HCT116 (cell line): ENCODE measurements around the gene EEA1. TPM values are rescaled to one million over a fixed set of nuclear protein-coding genes. Genes with fewer than 3 reads are reported as not detected.

Experiments
- ATAC-seq: fragments of 200-7000 bp; cut with Tn5 transposase; 2 replicates; pipeline ENCODE4 v1.9.1; 2020; ENCODE audit warnings: mild to moderate bottlenecking, moderate library complexity
- BruUV-seq: library from RNA; stranded (reverse); fragments of 400-500 nt; replicated peaks from 2 replicates; lab custom pipeline; 2021; lab: Mats Ljungman, UMichigan
- CTCF ChIA-PET: fragments of 300-600 bp; sonication (Branson Sonifier 250); formaldehyde crosslinking; loops from one replicate; lab custom pipeline; 2021; ENCODE audit warnings: antibody characterized with exemption; lab: Charles Lee
- POLR2A ChIA-PET: fragments of 300-600, 350-600 bp; sonication (Branson Sonifier 250); formaldehyde crosslinking; loops from one replicate; lab custom pipeline; 2021; ENCODE audit warnings: antibody characterized with exemption; lab: Charles Lee
- RAD21 ChIA-PET, 2 experiments: fragments of 300-600 bp; sonication (Branson Sonifier 250); formaldehyde crosslinking; loops; one replicate each; lab custom pipeline; 2023; ENCODE audit warnings: low total read pairs in 2 of 2; ENCODE audit not compliant: uncharacterized antibody in 2 of 2, unreplicated experiment in 2 of 2, low non-redundant PET in 1 of 2; lab: Charles Lee
- DNase-seq: peaks from one replicate; pipeline ENCODE4 v3.0.0-alpha.2; 2010; ENCODE audit warnings: low read depth, low spot score
- H2AFZ ChIP-seq: fragments of 200-600 bp; shearing (Covaris generic), sonication (generic); 2 replicates; pipeline ENCODE4 v1.6.1; 2017; ENCODE audit warnings: low read depth, mixed run types, mixed read lengths, antibody characterized with exemption, low read length; ENCODE audit not compliant: poor library complexity, severe bottlenecking
- H3K27ac ChIP-seq: 2 replicates; pipeline ENCODE4 v1.5.1; 2012; ENCODE audit warnings: low read depth, low read length
- H3K27me3 ChIP-seq: fragments of 200-600 bp; sonication (generic); 2 replicates; pipeline ENCODE4 v1.6.1; 2016; ENCODE audit warnings: mixed run types, low read length, mixed read lengths; ENCODE audit not compliant: insufficient read depth
- H3K36me3 ChIP-seq, 2 experiments: fragments of 200-500 bp in 1 of 2; fragments of 200-600 bp in 1 of 2; sonication (Bioruptor generic) in 1 of 2; sonication (generic) in 1 of 2; 2 replicates each; pipeline versions ENCODE4 v1.5.1 to v1.6.1; 2014 to 2016; ENCODE audit warnings: low read length in 2 of 2, inconsistent platforms in 1 of 2, mixed read lengths in 1 of 2, mixed run types in 1 of 2; ENCODE audit not compliant: insufficient read depth in 2 of 2, control insufficient read depth in 1 of 2
- H3K4me1 ChIP-seq, 2 experiments: fragments of 200-600 bp in 1 of 2; sonication (generic) in 1 of 2; 2 replicates each; pipeline versions ENCODE4 v1.5.1 to v1.6.1; 2012 to 2017; ENCODE audit warnings: low read length in 2 of 2, inconsistent platforms in 1 of 2, mild to moderate bottlenecking in 1 of 2, mixed read lengths in 1 of 2, mixed run types in 1 of 2, moderate library complexity in 1 of 2; ENCODE audit not compliant: insufficient read depth in 2 of 2, control insufficient read depth in 1 of 2
- H3K4me2 ChIP-seq: fragments of 200-600 bp; sonication (generic); 2 replicates; pipeline ENCODE4 v1.6.1; 2017; ENCODE audit warnings: mixed run types, low read length, mixed read lengths
- H3K4me3 ChIP-seq, 2 experiments: fragments of 200-600 bp in 1 of 2; sonication (generic) in 1 of 2; replicated peaks in 1 of 2; 2 replicates each; pipeline ENCODE4 v1.5.1; 2011 to 2016; ENCODE audit warnings: low read length in 2 of 2, control low read depth in 1 of 2, low read depth in 1 of 2, mild to moderate bottlenecking in 1 of 2, mixed read lengths in 1 of 2, mixed run types in 1 of 2
- H3K79me2 ChIP-seq: fragments of 200-600 bp; sonication (generic); 2 replicates; pipeline ENCODE4 v1.6.1; 2017; ENCODE audit warnings: mild to moderate bottlenecking, mixed run types, low read length, moderate library complexity, mixed read lengths; ENCODE audit not compliant: insufficient read depth
- H3K9ac ChIP-seq: fragments of 200-600 bp; sonication (generic); 2 replicates; pipeline ENCODE4 v1.6.1; 2016; ENCODE audit warnings: low read length, mixed read lengths
- H3K9me2 ChIP-seq: fragments of 200-600 bp; sonication (generic), shearing (Covaris generic); 2 replicates; pipeline ENCODE4 v1.6.1; 2017; ENCODE audit warnings: mixed run types, mild to moderate bottlenecking, moderate library complexity; ENCODE audit not compliant: insufficient read depth
- H3K9me3 ChIP-seq, 2 experiments: fragments of 200-500 bp in 1 of 2; fragments of 200-600 bp in 1 of 2; sonication (Bioruptor generic) in 1 of 2; sonication (generic) in 1 of 2; 2 replicates each; pipeline ENCODE4 v1.6.1; 2014 to 2017; ENCODE audit warnings: low read length in 2 of 2, mixed read lengths in 2 of 2, inconsistent platforms in 1 of 2, low read depth in 1 of 2, mild to moderate bottlenecking in 1 of 2, mixed run types in 1 of 2, moderate library complexity in 1 of 2; ENCODE audit not compliant: control insufficient read depth in 1 of 2, insufficient read depth in 1 of 2
- H4K20me1 ChIP-seq: fragments of 200-600 bp; sonication (generic), shearing (Covaris generic); 2 replicates; pipeline ENCODE4 v1.6.1; 2017; ENCODE audit warnings: mixed run types, mild to moderate bottlenecking, moderate library complexity; ENCODE audit not compliant: insufficient read depth
- CBX3 ChIP-seq: IDR thresholded peaks from 2 replicates; pipeline ENCODE4 v1.6.1; 2012; ENCODE audit warnings: low read depth
- EZH2 ChIP-seq: fragments of 200-600 bp; sonication (generic); IDR thresholded peaks from 2 replicates; pipeline ENCODE4 v1.6.1; 2017; ENCODE audit warnings: antibody characterized with exemption, mixed run types
- EZH2phosphoT487 ChIP-seq: fragments of 200-600 bp; IDR thresholded peaks from 2 replicates; pipeline ENCODE4 v1.6.1; 2018; ENCODE audit warnings: antibody characterized with exemption, borderline replicate concordance
- FOSL1 ChIP-seq: IDR thresholded peaks from 2 replicates; pipeline ENCODE4 v1.6.1; 2012; ENCODE audit warnings: low read depth
- JUND ChIP-seq: IDR thresholded peaks from 2 replicates; pipeline ENCODE4 v1.6.1; 2012
- POLR2AphosphoS5 ChIP-seq: IDR thresholded peaks from 2 replicates; pipeline ENCODE4 v1.6.1; 2011; ENCODE audit warnings: mild to moderate bottlenecking, low read depth, low read length, moderate library complexity
- RAD21 ChIP-seq: IDR thresholded peaks from 2 replicates; pipeline ENCODE4 v1.6.1; 2012; ENCODE audit warnings: low read depth, mild to moderate bottlenecking
- SIN3A ChIP-seq: IDR thresholded peaks from 2 replicates; pipeline ENCODE4 v1.6.1; 2012; ENCODE audit warnings: low read depth
- SP1 ChIP-seq: IDR thresholded peaks from 2 replicates; pipeline ENCODE4 v1.6.1; 2012; ENCODE audit warnings: low read depth
- YY1 ChIP-seq: IDR thresholded peaks from 2 replicates; pipeline ENCODE4 v1.6.1; 2011; ENCODE audit warnings: low read length, low read depth, moderate library complexity, mild to moderate bottlenecking; ENCODE audit not compliant: insufficient replicate concordance; ENCODE audit errors: extremely low read depth
- ZNF274 ChIP-seq: fragments of 200-500 bp; sonication (Bioruptor generic); IDR thresholded peaks from 2 replicates; pipeline ENCODE4 v1.6.1; 2014; ENCODE audit warnings: mild to moderate bottlenecking, low read depth, low read length, inconsistent platforms
- intact Hi-C: fragments of 100-400 bp; cut with micrococcal nuclease; formaldehyde crosslinking; loops from 2 replicates; pipeline ENCODE4 v1.10.0; 2022
- total RNA-seq: library from RNA; stranded (reverse); gene quantifications from one replicate; pipeline ENCODE4 v1.2.1, GENCODE V29; 2021; ENCODE audit not compliant: unreplicated experiment
- TF ChIP-seq, protein P1 (sequence below), 3 experiments: fragments of 200-600 bp in 1 of 3; sonication (generic) in 1 of 3; IDR thresholded peaks in 2 of 3; conservative IDR thresholded peaks in 1 of 3; 2 replicates each; pipeline ENCODE4 v1.5.1; 2012 to 2017; ENCODE audit warnings: low read depth in 2 of 3, low read length in 2 of 3, antibody characterized with exemption in 1 of 3, borderline replicate concordance in 1 of 3, control low read depth in 1 of 3, mild to moderate bottlenecking in 1 of 3, mixed read lengths in 1 of 3, mixed run types in 1 of 3, moderate library complexity in 1 of 3; ENCODE audit not compliant: insufficient read depth in 1 of 3
- TF ChIP-seq, protein P2 (sequence below): IDR thresholded peaks from 2 replicates; pipeline ENCODE4 v1.6.1; 2012; ENCODE audit warnings: low read depth
- TF ChIP-seq, protein P3 (sequence below): IDR thresholded peaks from 2 replicates; pipeline ENCODE4 v1.6.1; 2012
- TF ChIP-seq, protein P4 (sequence below): IDR thresholded peaks from 2 replicates; pipeline ENCODE4 v1.6.1; 2011; ENCODE audit warnings: mild to moderate bottlenecking, low read length, moderate library complexity; ENCODE audit not compliant: insufficient replicate concordance; ENCODE audit errors: extremely low read depth
- TF ChIP-seq, protein P5 (sequence below): IDR thresholded peaks from 2 replicates; pipeline ENCODE4 v1.6.1; 2012

EEA1 gene
- total RNA-seq, 1 experiment from 2014 or later = 13.8 TPM

DNA sequence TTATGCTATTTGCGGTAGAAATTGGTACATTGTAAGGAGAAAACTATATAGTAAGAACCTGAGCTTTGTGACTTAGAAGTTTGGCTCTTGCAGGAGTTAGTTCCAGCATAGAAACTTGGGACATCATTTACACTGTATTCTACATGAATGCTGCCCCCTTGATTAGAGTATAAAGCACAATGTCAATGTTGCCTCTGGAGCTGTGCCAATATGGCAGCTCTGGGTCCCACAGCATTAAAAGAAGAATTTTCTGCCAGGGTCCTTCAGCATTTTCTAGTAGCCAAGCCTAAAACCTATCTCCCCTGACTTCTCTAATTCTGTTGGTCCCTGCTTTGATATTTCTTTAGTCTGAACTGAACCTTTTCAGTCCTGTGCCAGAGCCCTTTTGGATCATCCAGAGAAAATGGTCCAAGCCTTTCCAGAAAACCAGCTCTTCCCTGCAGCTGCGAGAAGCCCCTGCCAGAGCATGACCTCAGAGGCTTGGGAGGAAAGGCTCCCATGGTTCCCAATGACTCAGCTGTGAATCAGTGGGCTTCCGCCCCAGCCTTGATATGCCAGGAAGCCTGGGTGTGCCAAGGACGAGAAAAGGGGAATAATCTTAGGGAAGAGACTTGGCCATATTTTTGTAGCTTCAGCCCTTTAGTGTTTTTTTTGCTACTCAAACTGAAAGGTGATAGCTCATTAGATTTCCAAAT, 183.1 kb downstream of the EEA1 start:
- Histone ChIP-seq H3K9ac (peak overlapping the region; percentile 23; the same call in 1 of the 2 replicates), H3K4me2 (peak overlapping the region; percentile 64), H3K36me3 (no peaks in the 10 kb centered on the region)
- BruUV-seq = no TSS peak
- RAD21 ChIA-PET = no interaction called here
- POLR2A ChIA-PET = interaction anchor here (0.6 to 1.4 kb wide), 2 partner anchors 14 to 1312 kb away, joined by 3 to 6 read pairs; no protein-coding TSS in a partner anchor
- TF ChIP-seq, protein P1, sequence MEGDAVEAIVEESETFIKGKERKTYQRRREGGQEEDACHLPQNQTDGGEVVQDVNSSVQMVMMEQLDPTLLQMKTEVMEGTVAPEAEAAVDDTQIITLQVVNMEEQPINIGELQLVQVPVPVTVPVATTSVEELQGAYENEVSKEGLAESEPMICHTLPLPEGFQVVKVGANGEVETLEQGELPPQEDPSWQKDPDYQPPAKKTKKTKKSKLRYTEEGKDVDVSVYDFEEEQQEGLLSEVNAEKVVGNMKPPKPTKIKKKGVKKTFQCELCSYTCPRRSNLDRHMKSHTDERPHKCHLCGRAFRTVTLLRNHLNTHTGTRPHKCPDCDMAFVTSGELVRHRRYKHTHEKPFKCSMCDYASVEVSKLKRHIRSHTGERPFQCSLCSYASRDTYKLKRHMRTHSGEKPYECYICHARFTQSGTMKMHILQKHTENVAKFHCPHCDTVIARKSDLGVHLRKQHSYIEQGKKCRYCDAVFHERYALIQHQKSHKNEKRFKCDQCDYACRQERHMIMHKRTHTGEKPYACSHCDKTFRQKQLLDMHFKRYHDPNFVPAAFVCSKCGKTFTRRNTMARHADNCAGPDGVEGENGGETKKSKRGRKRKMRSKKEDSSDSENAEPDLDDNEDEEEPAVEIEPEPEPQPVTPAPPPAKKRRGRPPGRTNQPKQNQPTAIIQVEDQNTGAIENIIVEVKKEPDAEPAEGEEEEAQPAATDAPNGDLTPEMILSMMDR (IDR thresholded peaks at IDR 0.05 in 2 of 3, conservative IDR thresholded peaks at IDR 0.05 in 1 of 3; ENCODE audit: borderline replicate concordance in 1 of 3, insufficient read depth in 1 of 3, low read depth in 2 of 3, low read length in 2 of 3) = no peak
- TF ChIP-seq POLR2AphosphoS5 (peak; percentile 43; the same call in 1 of the 2 replicates), EZH2 (no peak), JUND (peak; percentile 83), SP1 (peak; percentile 69), YY1 (no peak), EZH2phosphoT487 (no peak), FOSL1 (peak; percentile 95), ZNF274 (no peak), CBX3 (peak; percentile 64; the same call in 1 of the 2 replicates), RAD21 (0 out of 2 replicates have a peak, but pooled peaks have one; percentile 5), SIN3A (no peak)
- TF ChIP-seq, protein P2, sequence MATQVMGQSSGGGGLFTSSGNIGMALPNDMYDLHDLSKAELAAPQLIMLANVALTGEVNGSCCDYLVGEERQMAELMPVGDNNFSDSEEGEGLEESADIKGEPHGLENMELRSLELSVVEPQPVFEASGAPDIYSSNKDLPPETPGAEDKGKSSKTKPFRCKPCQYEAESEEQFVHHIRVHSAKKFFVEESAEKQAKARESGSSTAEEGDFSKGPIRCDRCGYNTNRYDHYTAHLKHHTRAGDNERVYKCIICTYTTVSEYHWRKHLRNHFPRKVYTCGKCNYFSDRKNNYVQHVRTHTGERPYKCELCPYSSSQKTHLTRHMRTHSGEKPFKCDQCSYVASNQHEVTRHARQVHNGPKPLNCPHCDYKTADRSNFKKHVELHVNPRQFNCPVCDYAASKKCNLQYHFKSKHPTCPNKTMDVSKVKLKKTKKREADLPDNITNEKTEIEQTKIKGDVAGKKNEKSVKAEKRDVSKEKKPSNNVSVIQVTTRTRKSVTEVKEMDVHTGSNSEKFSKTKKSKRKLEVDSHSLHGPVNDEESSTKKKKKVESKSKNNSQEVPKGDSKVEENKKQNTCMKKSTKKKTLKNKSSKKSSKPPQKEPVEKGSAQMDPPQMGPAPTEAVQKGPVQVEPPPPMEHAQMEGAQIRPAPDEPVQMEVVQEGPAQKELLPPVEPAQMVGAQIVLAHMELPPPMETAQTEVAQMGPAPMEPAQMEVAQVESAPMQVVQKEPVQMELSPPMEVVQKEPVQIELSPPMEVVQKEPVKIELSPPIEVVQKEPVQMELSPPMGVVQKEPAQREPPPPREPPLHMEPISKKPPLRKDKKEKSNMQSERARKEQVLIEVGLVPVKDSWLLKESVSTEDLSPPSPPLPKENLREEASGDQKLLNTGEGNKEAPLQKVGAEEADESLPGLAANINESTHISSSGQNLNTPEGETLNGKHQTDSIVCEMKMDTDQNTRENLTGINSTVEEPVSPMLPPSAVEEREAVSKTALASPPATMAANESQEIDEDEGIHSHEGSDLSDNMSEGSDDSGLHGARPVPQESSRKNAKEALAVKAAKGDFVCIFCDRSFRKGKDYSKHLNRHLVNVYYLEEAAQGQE = no peak
- TF ChIP-seq, protein P3, sequence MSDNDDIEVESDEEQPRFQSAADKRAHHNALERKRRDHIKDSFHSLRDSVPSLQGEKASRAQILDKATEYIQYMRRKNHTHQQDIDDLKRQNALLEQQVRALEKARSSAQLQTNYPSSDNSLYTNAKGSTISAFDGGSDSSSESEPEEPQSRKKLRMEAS = peak; percentile 35; the same call in 1 of the 2 replicates
- TF ChIP-seq, protein P4, sequence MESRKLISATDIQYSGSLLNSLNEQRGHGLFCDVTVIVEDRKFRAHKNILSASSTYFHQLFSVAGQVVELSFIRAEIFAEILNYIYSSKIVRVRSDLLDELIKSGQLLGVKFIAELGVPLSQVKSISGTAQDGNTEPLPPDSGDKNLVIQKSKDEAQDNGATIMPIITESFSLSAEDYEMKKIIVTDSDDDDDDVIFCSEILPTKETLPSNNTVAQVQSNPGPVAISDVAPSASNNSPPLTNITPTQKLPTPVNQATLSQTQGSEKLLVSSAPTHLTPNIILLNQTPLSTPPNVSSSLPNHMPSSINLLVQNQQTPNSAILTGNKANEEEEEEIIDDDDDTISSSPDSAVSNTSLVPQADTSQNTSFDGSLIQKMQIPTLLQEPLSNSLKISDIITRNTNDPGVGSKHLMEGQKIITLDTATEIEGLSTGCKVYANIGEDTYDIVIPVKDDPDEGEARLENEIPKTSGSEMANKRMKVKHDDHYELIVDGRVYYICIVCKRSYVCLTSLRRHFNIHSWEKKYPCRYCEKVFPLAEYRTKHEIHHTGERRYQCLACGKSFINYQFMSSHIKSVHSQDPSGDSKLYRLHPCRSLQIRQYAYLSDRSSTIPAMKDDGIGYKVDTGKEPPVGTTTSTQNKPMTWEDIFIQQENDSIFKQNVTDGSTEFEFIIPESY = no peak
- TF ChIP-seq, protein P5, sequence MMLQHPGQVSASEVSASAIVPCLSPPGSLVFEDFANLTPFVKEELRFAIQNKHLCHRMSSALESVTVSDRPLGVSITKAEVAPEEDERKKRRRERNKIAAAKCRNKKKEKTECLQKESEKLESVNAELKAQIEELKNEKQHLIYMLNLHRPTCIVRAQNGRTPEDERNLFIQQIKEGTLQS = no peak
- TF ChIP-seq, all 23 proteins: peak for 7
- ATAC-seq (peak; percentile 94), DNase-seq (peak; percentile 61)
- Histone ChIP-seq H4K20me1 (no peaks in the 10 kb centered on the region), H3K27me3 (no peaks in the 10 kb centered on the region), H3K4me1 (peaks cover 4 to 20% of the 10 kb centered on the region in 2 experiments; a peak in 3 of 4 replicates), H3K79me2 (no peaks in the 10 kb centered on the region), H2AFZ (peak overlapping the region; percentile 33), H3K4me3 (peak overlapping the region in 1 of 2 experiments; percentile 19; a peak in 1 of 4 replicates), H3K27ac (no peak overlapping the region), H3K9me3 (no peaks in the 10 kb centered on the region), H3K9me2 (no peaks in the 10 kb centered on the region)
- intact Hi-C loops = no loop called here
- CTCF ChIA-PET = no interaction called here
